ENCODE measurements around the gene LYG1. TPM values are rescaled to one million over a fixed set of nuclear protein-coding genes. Genes with fewer than 3 reads are reported as not detected.

LYG1 gene
- total RNA-seq, 1 experiment from 2014 or later: 3.8 TPM

- intact Hi-C loops (cut with micrococcal nuclease): no loop called here
- ATAC-seq (no peak), DNase-seq (ENCODE audit: low read depth, low spot score) (no peak)
- H3K4me1 ChIP-seq (ENCODE audit: control insufficient read depth in 1 of 2, insufficient read depth in 2 of 2, low read length in 2 of 2): no peaks in the 10 kb centered on the region
- H4K20me1 ChIP-seq (ENCODE audit: insufficient read depth): no peaks in the 10 kb centered on the region
- H3K9ac ChIP-seq (ENCODE audit: low read length): no peak overlapping the region
- H3K4me3 ChIP-seq (replicated peaks in 1 of 2; ENCODE audit: low read depth in 1 of 2, low read length in 2 of 2): no peak overlapping the region
- no peak overlapping the region for H3K27ac ChIP-seq (ENCODE audit: low read depth, low read length)
- TF ChIP-seq YY1 (IDR thresholded peaks at IDR 0.05; ENCODE audit: extremely low read depth, insufficient replicate concordance, low read depth, low read length) (no peak), SP1 (IDR thresholded peaks at IDR 0.05; ENCODE audit: low read depth) (no peak), RAD21 (IDR thresholded peaks at IDR 0.05; ENCODE audit: low read depth) (no peak), EZH2 (IDR thresholded peaks at IDR 0.05) (no peak), ELF1 (IDR thresholded peaks at IDR 0.05; ENCODE audit: borderline replicate concordance, low read depth) (no peak), REST (IDR thresholded peaks at IDR 0.05; ENCODE audit: low read depth) (no peak), POLR2AphosphoS5 (IDR thresholded peaks at IDR 0.05; ENCODE audit: low read depth, low read length) (no peak), CBX3 (IDR thresholded peaks at IDR 0.05; ENCODE audit: low read depth) (no peak), ZNF274 (IDR thresholded peaks at IDR 0.05; ENCODE audit: low read depth, low read length) (no peak), EZH2phosphoT487 (IDR thresholded peaks at IDR 0.05; ENCODE audit: borderline replicate concordance) (no peak), CEBPB (IDR thresholded peaks at IDR 0.05; ENCODE audit: low read depth) (no peak)
- TF ChIP-seq, protein P1, sequence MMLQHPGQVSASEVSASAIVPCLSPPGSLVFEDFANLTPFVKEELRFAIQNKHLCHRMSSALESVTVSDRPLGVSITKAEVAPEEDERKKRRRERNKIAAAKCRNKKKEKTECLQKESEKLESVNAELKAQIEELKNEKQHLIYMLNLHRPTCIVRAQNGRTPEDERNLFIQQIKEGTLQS (IDR thresholded peaks at IDR 0.05): no peak
- H3K9me2 ChIP-seq (ENCODE audit: insufficient read depth): no peaks in the 10 kb centered on the region
- H3K27me3 ChIP-seq (ENCODE audit: insufficient read depth, low read length): no peaks in the 10 kb centered on the region
- H3K9me3 ChIP-seq (ENCODE audit: control insufficient read depth in 1 of 2, insufficient read depth in 1 of 2, low read depth in 1 of 2, low read length in 2 of 2): no peaks in the 10 kb centered on the region
- BruUV-seq (replicated peaks): no TSS peak
- ChIA-PET POLR2A (no interaction called here), RAD21 (ENCODE audit: low non-redundant PET in 1 of 2, low total read pairs in 2 of 2, uncharacterized antibody in 2 of 2, unreplicated experiment in 2 of 2) (no interaction called here), CTCF (no interaction called here)
- peaks cover 6 to 8% of the 10 kb centered on the region in 2 experiments; a peak in 3 of 4 replicates for H3K36me3 ChIP-seq (ENCODE audit: control insufficient read depth in 1 of 2, insufficient read depth in 2 of 2, low read length in 2 of 2)
- no peak overlapping the region for H3K4me2 ChIP-seq (ENCODE audit: low read length)
- no peaks in the 10 kb centered on the region for H3K79me2 ChIP-seq (ENCODE audit: insufficient read depth, low read length)
- no peak overlapping the region for H2AFZ ChIP-seq (ENCODE audit: low read depth, low read length, poor library complexity, severe bottlenecking)
Observed at GRCh38 chr2:99279969-99280695, 20.9 kb downstream of the LYG1 start.

Measured in HCT116 (cell line).